ENCODE measurements around the gene ATP8A2.
"Not testable (repeated sequence)": the region's sequence is repeated elsewhere in the genome, so short reads cannot be mapped to it uniquely, and the experiment has no call there.

The ATP8A2 gene

DNA sequence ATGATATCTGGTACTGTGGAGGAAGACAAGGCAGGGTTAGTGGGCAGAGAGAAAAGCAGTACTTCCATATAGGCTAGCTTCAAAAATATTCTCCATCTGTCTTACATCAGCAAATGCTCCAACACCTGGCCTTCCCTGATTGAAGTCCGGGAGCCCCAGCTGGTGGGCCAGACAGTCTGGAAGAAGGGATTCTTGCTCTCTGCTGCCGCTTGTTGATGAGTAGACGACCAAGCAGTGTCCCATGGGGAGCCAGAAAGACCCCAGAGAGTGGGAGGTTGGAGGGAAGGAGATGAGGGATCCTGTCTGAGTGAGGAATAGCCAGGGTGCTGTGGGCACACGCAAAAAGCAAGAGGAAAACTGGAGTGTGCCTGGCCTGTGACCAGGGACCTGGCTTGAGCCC is 95.1 kb downstream of the ATP8A2 start:
- no peak for DNase-seq

- peak; percentile 54 for DNase-seq
Observed at GRCh38 chr13:25468325-25469168, 96.8 kb downstream of the ATP8A2 start.

- no peak for DNase-seq
Observed at GRCh38 chr13:25469169-25469525, 97.4 kb downstream of the ATP8A2 start.

DNA sequence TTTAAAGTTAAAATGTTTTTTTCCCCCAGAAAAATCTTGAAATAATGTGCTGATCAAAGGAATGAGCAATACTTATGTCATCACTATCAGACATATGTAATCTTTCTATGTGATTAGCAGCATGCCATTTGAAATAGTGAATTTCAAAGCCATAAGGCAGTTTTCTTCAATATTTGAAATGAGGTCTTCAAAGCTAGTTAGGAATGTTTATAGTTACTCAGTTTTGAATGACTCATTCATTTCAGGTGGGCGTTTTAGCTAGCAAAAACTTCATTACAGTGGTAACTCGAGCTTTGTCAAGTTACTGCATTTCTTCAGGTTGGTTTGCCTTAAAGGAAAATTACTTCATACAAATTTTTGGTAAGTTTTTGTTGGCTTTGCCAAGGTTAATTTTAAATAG is 102.1 kb downstream of the ATP8A2 start:
- no peak for DNase-seq

DNA sequence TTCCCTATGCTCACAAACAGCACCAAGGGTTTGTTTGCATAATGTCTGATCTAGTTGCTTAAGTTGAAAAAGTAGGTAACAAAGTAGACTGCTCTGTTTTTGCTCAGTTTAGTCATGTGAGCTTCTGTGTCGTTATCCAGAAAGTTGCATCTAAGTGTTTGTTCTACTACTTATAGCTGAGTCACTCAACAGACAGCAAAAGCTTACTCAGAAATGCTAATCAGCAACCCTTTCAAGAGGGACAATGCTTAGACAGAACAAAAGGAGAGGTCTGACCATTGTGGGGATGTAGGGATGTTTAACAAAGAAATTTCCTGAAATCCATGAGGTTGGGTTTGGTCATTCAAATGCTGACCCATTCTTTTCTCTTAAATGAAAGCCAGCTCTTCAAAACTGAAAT is 106.4 kb downstream of the ATP8A2 start:
- DNase-seq = no peak

DNA sequence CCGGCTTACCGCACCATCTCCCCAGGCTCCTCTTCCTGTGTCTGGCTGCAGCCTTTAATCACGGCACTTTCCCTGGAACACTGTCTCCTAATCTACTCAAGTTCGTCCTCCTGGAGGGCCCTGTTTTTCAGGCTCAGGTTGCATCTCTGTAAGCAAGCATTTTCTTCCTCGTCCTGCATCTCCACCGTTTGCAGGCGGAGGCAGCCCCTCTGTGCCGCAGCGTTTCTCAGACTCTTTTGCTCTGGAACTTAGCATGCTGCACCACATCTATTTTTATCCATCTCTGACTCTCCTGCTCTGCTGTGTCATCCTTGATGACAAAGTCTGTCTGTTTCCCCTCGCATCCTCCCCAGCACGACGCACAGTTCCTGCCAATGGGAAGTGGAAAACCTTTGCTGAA is 117.5 kb downstream of the ATP8A2 start:
- no peak for DNase-seq

DNA sequence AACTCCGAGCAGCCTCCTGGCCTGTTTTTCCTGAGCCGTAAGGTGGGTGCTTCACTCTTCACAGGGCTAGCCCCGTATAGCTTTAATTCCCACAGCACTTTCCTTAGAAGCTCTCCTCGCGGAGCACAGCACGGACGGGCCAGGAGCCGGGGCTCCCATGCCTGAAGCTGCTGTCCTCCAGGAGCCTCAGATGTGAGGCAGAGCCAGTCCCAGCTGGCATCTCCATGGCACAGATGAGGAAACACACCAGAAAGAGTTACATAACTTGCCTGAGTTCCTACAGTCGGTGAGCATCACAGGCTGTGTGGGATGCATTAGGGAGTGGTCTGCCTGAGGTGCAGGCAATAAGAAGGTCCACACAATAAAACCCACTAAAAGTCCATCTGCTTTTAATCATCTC is 118.5 kb downstream of the ATP8A2 start:
- DNase-seq = no peak

DNA sequence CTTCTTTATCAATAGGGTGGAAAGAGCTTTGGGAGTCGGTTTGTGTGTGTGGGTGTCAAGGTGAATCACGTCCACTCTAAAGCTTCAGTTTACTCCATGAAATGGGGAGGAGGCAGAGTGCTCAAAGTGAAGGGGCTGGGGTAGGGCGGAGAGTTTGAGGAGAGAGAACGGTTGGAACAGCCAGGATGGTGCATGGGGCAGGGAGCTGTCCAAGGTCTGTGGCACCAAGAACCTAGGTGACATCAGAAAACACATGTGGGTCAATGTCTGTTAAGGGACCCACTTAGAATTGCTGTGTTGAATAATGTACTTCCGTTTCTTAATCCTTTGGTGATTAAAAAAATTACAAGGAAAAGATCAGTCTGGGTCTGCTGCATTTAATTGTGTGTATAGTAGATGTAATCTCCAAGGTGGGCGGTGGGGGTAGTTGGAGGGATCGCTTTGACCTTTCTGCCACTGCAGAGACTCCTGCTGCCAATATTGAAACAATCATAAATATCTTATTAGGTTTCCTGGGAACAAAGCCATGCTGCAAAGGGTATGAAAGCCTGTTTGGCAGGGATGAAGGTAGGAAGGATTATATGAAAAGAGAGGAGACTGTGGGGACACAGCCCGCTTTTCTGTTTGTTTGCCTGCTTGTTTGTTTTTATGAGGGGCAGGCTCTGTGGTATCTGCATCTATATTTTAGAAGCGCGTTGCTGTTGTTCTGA is 122.3 kb downstream of the ATP8A2 start:
- peak; percentile 31 for DNase-seq

- peak; percentile 22 for DNase-seq
Observed at GRCh38 chr13:25494698-25495411, 123.1 kb downstream of the ATP8A2 start.

DNA sequence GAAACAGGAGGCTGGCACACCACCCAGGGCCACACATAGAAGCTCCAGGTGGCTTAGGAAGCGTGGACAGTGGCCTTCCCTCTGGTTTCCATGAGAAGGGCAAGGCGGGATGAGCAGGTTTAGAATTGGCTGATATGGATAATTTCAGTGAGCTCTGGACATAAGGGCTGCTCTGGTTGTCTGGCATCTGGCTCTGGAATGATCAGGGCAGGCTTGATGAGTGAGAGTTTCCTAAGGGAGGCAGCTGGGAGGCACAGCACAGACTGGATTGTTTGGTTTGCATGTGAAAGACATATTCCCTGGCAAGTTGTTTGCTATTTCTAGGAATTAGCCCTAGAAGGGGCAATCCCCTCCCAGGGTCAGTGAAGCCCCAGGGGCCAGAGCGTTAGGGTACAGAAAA is 129.5 kb downstream of the ATP8A2 start:
- DNase-seq = no peak

DNA sequence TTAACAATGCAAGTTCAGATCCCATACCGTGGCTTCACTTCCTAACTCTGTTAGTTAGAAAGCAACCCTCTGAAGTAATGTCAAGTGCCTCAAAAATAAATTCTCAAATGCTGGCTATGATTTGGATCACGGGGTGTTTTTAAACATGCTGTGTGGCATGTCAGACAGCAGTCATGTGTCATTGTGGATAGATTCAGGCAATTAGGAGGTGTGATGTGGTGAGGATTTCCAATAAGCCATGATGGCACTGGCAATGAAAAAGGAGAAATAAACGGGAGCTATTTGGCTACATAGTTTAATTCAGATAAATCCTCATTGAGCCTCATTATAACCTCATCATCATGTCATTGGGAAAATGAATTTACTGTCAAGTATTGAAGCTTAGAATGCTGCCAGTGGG is 130.3 kb downstream of the ATP8A2 start:
- DNase-seq = no peak

GRCh38 chr13:25502551-25502950 is 130.8 kb downstream of the ATP8A2 start:
- no peak for DNase-seq

GRCh38 chr13:25503856-25504255 is 132.1 kb downstream of the ATP8A2 start:
- no peak for DNase-seq

GRCh38 chr13:25507841-25508240 is 136.1 kb downstream of the ATP8A2 start:
- no peak for DNase-seq

GRCh38 chr13:25513060-25513459 is 141.3 kb downstream of the ATP8A2 start:
- not testable (repeated sequence) for DNase-seq

DNA sequence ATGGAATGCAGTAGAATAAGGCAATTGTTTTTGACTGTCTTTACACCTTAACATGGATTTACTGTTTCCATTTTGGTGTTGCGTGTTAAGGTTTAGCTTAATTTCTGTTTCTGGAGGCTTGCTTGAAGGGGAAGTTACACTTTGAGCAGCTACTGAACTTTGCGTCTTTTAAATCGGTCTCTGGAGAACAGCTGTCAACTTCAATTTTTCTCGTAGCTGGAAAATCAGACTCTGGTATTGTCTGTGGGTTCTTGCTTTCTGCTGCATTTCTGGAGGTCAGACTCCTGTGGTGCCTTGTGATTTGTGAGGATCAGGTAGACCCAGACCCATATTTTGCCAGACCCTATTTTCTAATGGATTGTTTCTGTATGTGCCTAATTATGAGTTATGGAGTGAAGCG is 146.7 kb downstream of the ATP8A2 start:
- no peak for DNase-seq

GRCh38 chr13:25525884-25526283 is 154.1 kb downstream of the ATP8A2 start:
- DNase-seq = no peak

GRCh38 chr13:25528266-25528665 is 156.5 kb downstream of the ATP8A2 start:
- no peak for DNase-seq

DNA sequence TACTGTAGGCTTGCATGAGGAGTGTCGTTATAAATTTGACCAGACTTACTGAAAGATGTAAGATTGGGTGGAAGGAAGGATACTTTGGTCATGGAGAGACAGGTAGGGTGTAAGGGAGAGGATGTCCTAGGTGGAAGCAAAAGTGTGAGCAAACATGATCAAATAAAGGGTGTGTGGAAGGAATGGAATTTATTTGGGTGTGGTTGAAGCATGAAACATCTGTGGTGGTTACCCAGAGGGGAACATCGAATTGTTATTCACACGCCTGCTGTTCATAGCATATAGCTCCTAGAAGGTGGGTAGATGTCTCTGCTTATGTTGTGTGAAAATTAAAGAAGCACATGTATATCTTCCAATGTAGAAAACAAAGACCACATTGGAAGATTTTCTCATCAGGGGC is 157.7 kb downstream of the ATP8A2 start:
- DNase-seq = no peak

DNA sequence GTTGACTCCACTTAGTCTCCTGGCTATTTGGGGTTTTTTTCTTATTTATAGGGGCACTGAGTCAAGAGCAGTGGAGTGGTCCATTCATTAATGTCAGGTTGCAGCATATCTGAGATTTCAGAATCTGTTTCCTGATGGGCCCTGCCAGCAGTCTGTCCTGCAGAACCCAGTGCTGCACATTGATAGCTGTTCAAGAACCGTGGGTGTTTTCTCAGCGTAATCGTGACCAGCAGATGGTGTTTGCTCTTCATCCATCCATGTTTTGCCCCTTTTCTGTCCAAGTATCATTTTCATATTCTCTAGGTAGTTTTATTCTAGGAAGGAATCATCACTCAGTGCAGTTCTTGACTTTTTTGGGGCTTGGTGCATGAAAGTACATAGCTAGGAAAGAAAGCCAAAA is 166.5 kb downstream of the ATP8A2 start:
- no peak for DNase-seq

GRCh38 chr13:25541434-25542123 is 169.8 kb downstream of the ATP8A2 start:
- no peak for DNase-seq

DNA sequence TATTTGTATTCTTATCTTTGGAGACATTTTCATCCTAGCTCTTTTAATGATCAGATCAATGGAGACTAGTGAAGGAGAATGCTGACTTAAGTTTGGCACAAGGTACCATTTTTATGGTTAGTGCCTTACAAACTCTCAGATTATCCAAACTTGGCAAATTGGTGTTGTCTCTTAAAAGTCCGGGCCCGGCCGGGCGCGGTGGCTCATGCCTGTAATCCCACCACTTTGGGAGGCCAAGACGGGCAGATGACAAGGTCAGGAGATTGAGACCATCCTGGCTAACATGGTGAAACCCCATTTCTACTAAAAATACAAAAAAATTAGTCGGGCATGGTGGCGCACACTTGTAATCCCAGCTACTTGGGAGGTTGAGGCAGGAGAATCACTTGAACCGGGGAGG is 177.2 kb downstream of the ATP8A2 start:
- DNase-seq = not testable (repeated sequence)

DNA sequence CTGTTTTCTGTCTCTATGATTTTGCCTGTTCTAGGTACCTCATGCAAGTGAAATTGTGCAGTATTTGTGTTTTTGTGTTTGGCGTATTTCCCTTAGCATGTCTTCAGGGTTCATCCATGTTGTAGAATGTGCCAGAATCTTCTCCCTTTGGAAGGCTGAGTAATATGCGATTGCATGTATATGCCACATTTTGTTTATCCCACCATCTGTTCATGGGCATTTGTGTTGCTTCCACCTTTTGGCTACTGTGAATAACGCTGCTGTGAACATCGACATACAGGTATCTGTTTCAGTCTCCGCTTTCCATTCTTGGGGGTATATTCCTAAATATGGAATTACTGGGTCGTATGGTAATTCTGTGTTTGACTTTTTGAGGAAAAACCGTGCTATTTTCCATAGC is 190.0 kb downstream of the ATP8A2 start:
- no peak for DNase-seq
